K562 (cell line): Measurements from ENCODE around the gene LATS1. TPM values are rescaled to one million over a fixed set of nuclear protein-coding genes. Genes with fewer than 3 reads are reported as not detected.
A peak's percentile ranks its signal among the peaks of the same experiment; 100 is the strongest.

Experiments used
- ATF1 ChIP-seq, 2 experiments: fragments of 450-650 bp in 1 of 2; IDR thresholded peaks; 2 replicates each; pipeline ENCODE4 v1.6.1; 2016; ENCODE audit warnings: missing compliant biosample characterization in 1 of 2, missing genetic modification characterization in 1 of 2
- ATF7 ChIP-seq: fragments of 450-650 bp; IDR thresholded peaks from 2 replicates; pipeline ENCODE4 v1.7.1; 2014; ENCODE audit warnings: mild to moderate bottlenecking, moderate library complexity
- GTF2F1 ChIP-seq: IDR thresholded peaks from 2 replicates; pipeline ENCODE4 v1.6.1; 2011; ENCODE audit warnings: low read depth, low read length, improper control_type of control experiment
- HCFC1 ChIP-seq: IDR thresholded peaks from 2 replicates; pipeline ENCODE4 v1.6.1; 2012; ENCODE audit warnings: low read depth, low read length, improper control_type of control experiment
- JUNB ChIP-seq: fragments of 450-650 bp; formaldehyde crosslinking; conservative IDR thresholded peaks from 2 replicates; pipeline ENCODE4 v1.4.0; 2020; ENCODE audit warnings: mild to moderate bottlenecking
- JUND ChIP-seq, 2 experiments: IDR thresholded peaks; 2 replicates in 1 of 2; 3 replicates in 1 of 2; pipeline ENCODE4 v1.6.1; 2011; ENCODE audit warnings: borderline replicate concordance in 2 of 2, low read depth in 2 of 2, low read length in 2 of 2, improper control_type of control experiment in 1 of 2, missing biosample characterization in 1 of 2, missing genetic modification characterization in 1 of 2, missing genetic modification reagents in 1 of 2
- NFIC ChIP-seq: fragments of 450-650 bp; IDR thresholded peaks from 2 replicates; pipeline ENCODE4 v1.6.1; 2017; ENCODE audit warnings: mild to moderate bottlenecking, inconsistent platforms
- SMAD2 ChIP-seq: fragments of 150-350 bp; IDR thresholded peaks from 2 replicates; pipeline ENCODE4 v1.6.1; 2014; ENCODE audit warnings: low read depth, mild to moderate bottlenecking, low read length
- SMARCE1 ChIP-seq: fragments of 450-650 bp; IDR thresholded peaks from 2 replicates; pipeline ENCODE4 v1.7.1; 2016; ENCODE audit warnings: mild to moderate bottlenecking
- SMC3 ChIP-seq: conservative IDR thresholded peaks from 2 replicates; pipeline ENCODE4 v1.6.1; 2011; ENCODE audit warnings: low read depth, low read length, improper control_type of control experiment; ENCODE audit not compliant: insufficient read depth
- SOX6 ChIP-seq: fragments of 450-650 bp; IDR thresholded peaks from 2 replicates; pipeline ENCODE4 v1.6.1; 2014; ENCODE audit warnings: mild to moderate bottlenecking
- TEAD1 ChIP-seq, 2 experiments: fragments of 450-650 bp in 1 of 2; sonication (generic) in 1 of 2; formaldehyde crosslinking; IDR thresholded peaks; 2 replicates each; pipeline versions ENCODE4 v1.4.0 to v1.8.0; 2020 to 2022; ENCODE audit warnings: mild to moderate bottlenecking in 2 of 2, missing genetic modification reagents in 1 of 2
- XRCC5 ChIP-seq: fragments of 200-400 bp; formaldehyde crosslinking; IDR thresholded peaks from 2 replicates; pipeline ENCODE4 v1.6.1; 2017; ENCODE audit warnings: low read depth, mild to moderate bottlenecking, low read length
- ZNF217 ChIP-seq: sonication (generic); formaldehyde crosslinking; IDR thresholded peaks from 2 replicates; pipeline ENCODE4 v1.8.0; 2022; ENCODE audit warnings: mild to moderate bottlenecking, missing genetic modification reagents
- ZNF311 ChIP-seq: fragments of 250-450 bp; sonication (Bioruptor Pico); IDR thresholded peaks from 2 replicates; pipeline ENCODE4 v1.4.0; 2020; ENCODE audit warnings: mild to moderate bottlenecking, moderate library complexity
- ZNF707 ChIP-seq: fragments of 250-450 bp; sonication (Bioruptor Pico); conservative IDR thresholded peaks from 2 replicates; pipeline ENCODE4 v1.8.0; 2022; ENCODE audit warnings: inconsistent platforms, mild to moderate bottlenecking, moderate library complexity
- polyA plus RNA-seq, 8 experiments: library from polyadenylated mRNA; depleted of rRNA in 4 of 8; stranded (reverse) in 5 of 8; unstranded in 3 of 8; fragments of >200 nt; fragmentation: Nextera tagmentation in 2 of 8; fragmentation: Illumina TruSeq in 1 of 8; extraction: Ambion mirVana in 2 of 8; extraction: Trizol in 1 of 8; gene quantifications; 2 replicates each; pipeline versions ENCODE4 v1.2.1 to v1.2.3, GENCODE V29; 2011 to 2014; ENCODE audit warnings: inconsistent platforms in 1 of 8, missing spikeins in 1 of 8
- total RNA-seq, 7 experiments: library from RNA; depleted of rRNA in 6 of 7; stranded (reverse); fragments of >200 nt in 6 of 7; fragmentation: Illumina TruSeq in 2 of 7; extraction: Trizol in 2 of 7; gene quantifications; 2 replicates each; pipeline versions ENCODE4 v1.2.1 to v1.2.3, GENCODE V29; 2011 to 2021; ENCODE audit warnings: low replicate concordance in 1 of 7
- TF ChIP-seq, protein P1 (sequence below): sonication (generic); formaldehyde crosslinking; IDR thresholded peaks from 2 replicates; pipeline ENCODE4 v1.8.1; 2023; ENCODE audit warnings: mild to moderate bottlenecking, missing genetic modification reagents
- TF ChIP-seq, protein P2 (sequence below): fragments of 250-450 bp; sonication (Bioruptor Pico); IDR thresholded peaks from 2 replicates; pipeline ENCODE4 v1.5.0; 2021; ENCODE audit warnings: mild to moderate bottlenecking, borderline replicate concordance
- TF ChIP-seq, protein P3 (sequence below): fragments of 450-650 bp; IDR thresholded peaks from 2 replicates; pipeline ENCODE4 v1.6.1; 2018; ENCODE audit warnings: mild to moderate bottlenecking, low read depth; ENCODE audit not compliant: partially characterized antibody
- TF ChIP-seq, protein P4 (sequence below): IDR thresholded peaks from 2 replicates; pipeline ENCODE4 v1.6.1; 2012; ENCODE audit warnings: low read depth, low read length, improper control_type of control experiment, borderline replicate concordance

LATS1 gene
- total and polyA plus RNA-seq, 9 of the 15 experiments (the other 6 are each of a cell fraction or from before 2014, with no cell fraction given): 5.0 to 36.3 (median 18.4) TPM

DNA sequence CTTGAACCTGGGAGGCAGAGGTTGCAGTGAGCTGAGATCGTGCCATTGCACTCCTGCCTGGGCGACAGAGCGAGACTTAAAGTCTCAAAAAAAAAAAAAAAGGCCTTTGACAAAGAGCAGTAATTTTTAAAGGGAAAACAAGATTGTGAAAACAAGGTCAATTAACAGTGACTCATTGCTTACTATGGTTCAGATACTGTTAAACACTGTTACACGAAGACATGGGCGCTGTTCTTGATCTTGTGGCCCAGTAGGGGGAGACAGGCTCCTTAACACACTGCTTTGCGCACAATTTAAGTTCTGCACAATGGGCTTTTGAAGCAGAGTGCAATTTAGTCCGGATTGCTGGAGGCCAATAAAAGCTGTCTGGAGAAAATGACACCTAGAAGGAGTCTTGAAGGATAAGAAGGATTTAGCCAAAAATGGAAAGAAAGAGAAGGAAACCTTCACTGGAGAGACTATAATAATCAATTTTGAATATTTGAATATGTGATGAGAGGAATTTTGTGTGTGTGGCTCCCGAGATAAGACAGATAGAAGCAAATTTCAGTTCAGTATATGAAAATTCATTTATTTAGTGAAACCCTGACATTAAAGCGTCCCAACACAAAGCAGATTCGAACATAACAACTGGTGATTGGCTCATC, 6.0 kb upstream of the LATS1 start (continued):
- TF ChIP-seq XRCC5: peak; percentile 73; the same call in 1 of the 2 replicates
- peak; percentile 72; the same call in 1 of the 2 replicates for TF ChIP-seq SMARCE1
- TF ChIP-seq, protein P1, sequence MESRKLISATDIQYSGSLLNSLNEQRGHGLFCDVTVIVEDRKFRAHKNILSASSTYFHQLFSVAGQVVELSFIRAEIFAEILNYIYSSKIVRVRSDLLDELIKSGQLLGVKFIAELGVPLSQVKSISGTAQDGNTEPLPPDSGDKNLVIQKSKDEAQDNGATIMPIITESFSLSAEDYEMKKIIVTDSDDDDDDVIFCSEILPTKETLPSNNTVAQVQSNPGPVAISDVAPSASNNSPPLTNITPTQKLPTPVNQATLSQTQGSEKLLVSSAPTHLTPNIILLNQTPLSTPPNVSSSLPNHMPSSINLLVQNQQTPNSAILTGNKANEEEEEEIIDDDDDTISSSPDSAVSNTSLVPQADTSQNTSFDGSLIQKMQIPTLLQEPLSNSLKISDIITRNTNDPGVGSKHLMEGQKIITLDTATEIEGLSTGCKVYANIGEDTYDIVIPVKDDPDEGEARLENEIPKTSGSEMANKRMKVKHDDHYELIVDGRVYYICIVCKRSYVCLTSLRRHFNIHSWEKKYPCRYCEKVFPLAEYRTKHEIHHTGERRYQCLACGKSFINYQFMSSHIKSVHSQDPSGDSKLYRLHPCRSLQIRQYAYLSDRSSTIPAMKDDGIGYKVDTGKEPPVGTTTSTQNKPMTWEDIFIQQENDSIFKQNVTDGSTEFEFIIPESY (CRISPR knock-in tag): peak; percentile 46; the same call in 1 of the 2 replicates
- no peak for TF ChIP-seq SMAD2
- TF ChIP-seq, protein P2, sequence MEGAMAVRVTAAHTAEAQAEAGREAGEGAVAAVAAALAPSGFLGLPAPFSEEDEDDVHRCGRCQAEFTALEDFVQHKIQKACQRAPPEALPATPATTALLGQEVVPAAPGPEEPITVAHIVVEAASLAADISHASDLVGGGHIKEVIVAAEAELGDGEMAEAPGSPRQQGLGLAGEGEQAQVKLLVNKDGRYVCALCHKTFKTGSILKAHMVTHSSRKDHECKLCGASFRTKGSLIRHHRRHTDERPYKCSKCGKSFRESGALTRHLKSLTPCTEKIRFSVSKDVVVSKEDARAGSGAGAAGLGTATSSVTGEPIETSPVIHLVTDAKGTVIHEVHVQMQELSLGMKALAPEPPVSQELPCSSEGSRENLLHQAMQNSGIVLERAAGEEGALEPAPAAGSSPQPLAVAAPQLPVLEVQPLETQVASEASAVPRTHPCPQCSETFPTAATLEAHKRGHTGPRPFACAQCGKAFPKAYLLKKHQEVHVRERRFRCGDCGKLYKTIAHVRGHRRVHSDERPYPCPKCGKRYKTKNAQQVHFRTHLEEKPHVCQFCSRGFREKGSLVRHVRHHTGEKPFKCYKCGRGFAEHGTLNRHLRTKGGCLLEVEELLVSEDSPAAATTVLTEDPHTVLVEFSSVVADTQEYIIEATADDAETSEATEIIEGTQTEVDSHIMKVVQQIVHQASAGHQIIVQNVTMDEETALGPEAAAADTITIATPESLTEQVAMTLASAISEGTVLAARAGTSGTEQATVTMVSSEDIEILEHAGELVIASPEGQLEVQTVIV (CRISPR knock-in tag): no peak
- peak; percentile 77 for TF ChIP-seq JUND (IDR thresholded peaks at IDR 0.05; ENCODE audit: borderline replicate concordance, low read depth, low read length)
- peak; percentile 78; the same call in 1 of the 3 replicates for TF ChIP-seq JUND (tag; IDR thresholded peaks at IDR 0.05; ENCODE audit: borderline replicate concordance, low read depth, low read length)
- no peak for TF ChIP-seq ZNF707 (CRISPR knock-in tag)
- TF ChIP-seq SOX6: peak; percentile 62
- TF ChIP-seq SMC3: peak; percentile 71
- no peak for TF ChIP-seq GTF2F1
- 0 out of 4 replicates have a peak, but pooled peaks of 1 of the 2 experiments have one; percentile 59 for TF ChIP-seq TEAD1 (CRISPR knock-in tag; IDR thresholded peaks at IDR 0.05)
- TF ChIP-seq HCFC1: 0 out of 2 replicates have a peak, but pooled peaks have one; percentile 19
- no peak for TF ChIP-seq ATF1 (CRISPR knock-in tag; IDR thresholded peaks at IDR 0.05)
- TF ChIP-seq ATF1 (tag; IDR thresholded peaks at IDR 0.05): peak; percentile 32; the same call in 1 of the 2 replicates
- TF ChIP-seq, protein P3, sequence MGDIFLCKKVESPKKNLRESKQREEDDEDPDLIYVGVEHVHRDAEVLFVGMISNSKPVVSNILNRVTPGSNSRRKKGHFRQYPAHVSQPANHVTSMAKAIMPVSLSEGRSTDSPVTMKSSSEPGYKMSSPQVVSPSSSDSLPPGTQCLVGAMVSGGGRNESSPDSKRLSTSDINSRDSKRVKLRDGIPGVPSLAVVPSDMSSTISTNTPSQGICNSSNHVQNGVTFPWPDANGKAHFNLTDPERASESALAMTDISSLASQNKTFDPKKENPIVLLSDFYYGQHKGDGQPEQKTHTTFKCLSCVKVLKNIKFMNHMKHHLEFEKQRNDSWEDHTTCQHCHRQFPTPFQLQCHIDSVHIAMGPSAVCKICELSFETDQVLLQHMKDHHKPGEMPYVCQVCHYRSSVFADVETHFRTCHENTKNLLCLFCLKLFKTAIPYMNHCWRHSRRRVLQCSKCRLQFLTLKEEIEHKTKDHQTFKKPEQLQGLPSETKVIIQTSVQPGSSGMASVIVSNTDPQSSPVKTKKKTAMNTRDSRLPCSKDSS: no peak
- TF ChIP-seq ZNF311 (CRISPR knock-in tag): no peak
- TF ChIP-seq ZNF217 (CRISPR knock-in tag): no peak
- TF ChIP-seq NFIC: 0 out of 2 replicates have a peak, but pooled peaks have one; percentile 21
- no peak for TF ChIP-seq JUNB (CRISPR knock-in tag)
- TF ChIP-seq, protein P4, sequence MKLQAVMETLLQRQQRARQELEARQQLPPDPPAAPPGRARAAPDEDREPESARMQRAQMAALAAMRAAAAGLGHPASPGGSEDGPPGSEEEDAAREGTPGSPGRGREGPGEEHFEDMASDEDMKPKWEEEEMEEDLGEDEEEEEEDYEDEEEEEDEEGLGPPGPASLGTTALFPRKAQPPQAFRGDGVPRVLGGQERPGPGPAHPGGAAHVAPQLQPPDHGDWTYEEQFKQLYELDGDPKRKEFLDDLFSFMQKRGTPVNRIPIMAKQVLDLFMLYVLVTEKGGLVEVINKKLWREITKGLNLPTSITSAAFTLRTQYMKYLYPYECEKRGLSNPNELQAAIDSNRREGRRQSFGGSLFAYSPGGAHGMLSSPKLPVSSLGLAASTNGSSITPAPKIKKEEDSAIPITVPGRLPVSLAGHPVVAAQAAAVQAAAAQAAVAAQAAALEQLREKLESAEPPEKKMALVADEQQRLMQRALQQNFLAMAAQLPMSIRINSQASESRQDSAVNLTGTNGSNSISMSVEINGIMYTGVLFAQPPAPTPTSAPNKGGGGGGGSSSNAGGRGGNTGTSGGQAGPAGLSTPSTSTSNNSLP: 0 out of 2 replicates have a peak, but pooled peaks have one; percentile 27
- peak; percentile 51; the same call in 1 of the 2 replicates for TF ChIP-seq ATF7
